K562 (cell line): Measurements from ENCODE around the gene ALDH9A1. TPM values are rescaled to one million over a fixed set of nuclear protein-coding genes. Genes with fewer than 3 reads are reported as not detected.
A peak's percentile ranks its signal among the peaks of the same experiment; 100 is the strongest.

Source experiments
- CREM ChIP-seq: IDR thresholded peaks from 2 replicates; pipeline ENCODE4 v1.6.1; 2014; ENCODE audit warnings: antibody characterized with exemption, low read depth
- FIP1L1 ChIP-seq: fragments of 200-400 bp; formaldehyde crosslinking; IDR thresholded peaks from 2 replicates; pipeline ENCODE4 v1.6.1; 2018; ENCODE audit warnings: mild to moderate bottlenecking, low read depth, low read length; ENCODE audit not compliant: poor library complexity, severe bottlenecking
- FOXJ3 ChIP-seq: sonication (generic); formaldehyde crosslinking; IDR thresholded peaks from 2 replicates; pipeline ENCODE4 v1.4.0; 2020; ENCODE audit warnings: mild to moderate bottlenecking, missing genetic modification reagents
- JUND ChIP-seq, 2 experiments: IDR thresholded peaks; 2 replicates in 1 of 2; 3 replicates in 1 of 2; pipeline ENCODE4 v1.6.1; 2011; ENCODE audit warnings: borderline replicate concordance in 2 of 2, low read depth in 2 of 2, low read length in 2 of 2, improper control_type of control experiment in 1 of 2, missing biosample characterization in 1 of 2, missing genetic modification characterization in 1 of 2, missing genetic modification reagents in 1 of 2
- KAT2B ChIP-seq: IDR thresholded peaks from one replicate; pipeline ENCODE4 v1.6.1; 2012; ENCODE audit warnings: low read depth, mild to moderate bottlenecking, control low read depth, inconsistent platforms, low read length, moderate library complexity
- KLF13 ChIP-seq: fragments of 450-650 bp; IDR thresholded peaks from 2 replicates; pipeline ENCODE4 v1.6.1; 2016; ENCODE audit warnings: missing genetic modification characterization, low read depth, mild to moderate bottlenecking, missing compliant biosample characterization, moderate library complexity, borderline replicate concordance
- MYNN ChIP-seq, 2 experiments: sonication (generic); formaldehyde crosslinking in 1 of 2; IDR thresholded peaks; 2 replicates each; pipeline versions ENCODE4 v1.5.0 to v1.6.1; 2016 to 2020; ENCODE audit warnings: antibody characterized with exemption in 1 of 2, missing genetic modification reagents in 1 of 2
- PHF8 ChIP-seq: fragments of 200-600 bp; sonication (generic); IDR thresholded peaks from 2 replicates; pipeline ENCODE4 v1.6.1; 2012; ENCODE audit warnings: mixed run types, mild to moderate bottlenecking, inconsistent platforms, low read length, moderate library complexity, borderline replicate concordance
- RCOR1 ChIP-seq, 2 experiments: IDR thresholded peaks; 2 replicates each; pipeline ENCODE4 v1.6.1; 2012; ENCODE audit warnings: low read depth in 2 of 2, low read length in 2 of 2, borderline replicate concordance in 1 of 2, improper control_type of control experiment in 1 of 2
- ZNF263 ChIP-seq: sonication (generic); formaldehyde crosslinking; IDR thresholded peaks from 2 replicates; pipeline ENCODE4 v1.8.0; 2022; ENCODE audit warnings: mild to moderate bottlenecking, missing genetic modification reagents, borderline replicate concordance
- polyA plus RNA-seq, 8 experiments: library from polyadenylated mRNA; depleted of rRNA in 4 of 8; stranded (reverse) in 5 of 8; unstranded in 3 of 8; fragments of >200 nt; fragmentation: Nextera tagmentation in 2 of 8; fragmentation: Illumina TruSeq in 1 of 8; extraction: Ambion mirVana in 2 of 8; extraction: Trizol in 1 of 8; gene quantifications; 2 replicates each; pipeline versions ENCODE4 v1.2.1 to v1.2.3, GENCODE V29; 2011 to 2014; ENCODE audit warnings: inconsistent platforms in 1 of 8, missing spikeins in 1 of 8
- total RNA-seq, 7 experiments: library from RNA; depleted of rRNA in 6 of 7; stranded (reverse); fragments of >200 nt in 6 of 7; fragmentation: Illumina TruSeq in 2 of 7; extraction: Trizol in 2 of 7; gene quantifications; 2 replicates each; pipeline versions ENCODE4 v1.2.1 to v1.2.3, GENCODE V29; 2011 to 2021; ENCODE audit warnings: low replicate concordance in 1 of 7
- TF ChIP-seq, protein P1 (sequence below): sonication (generic); formaldehyde crosslinking; IDR thresholded peaks from 2 replicates; pipeline ENCODE4 v1.9.0; 2022; ENCODE audit warnings: mild to moderate bottlenecking, missing genetic modification reagents
- TF ChIP-seq, protein P2 (sequence below): IDR thresholded peaks from 2 replicates; pipeline ENCODE4 v1.6.1; 2014; ENCODE audit warnings: antibody characterized with exemption
- TF ChIP-seq, protein P3 (sequence below): sonication (generic); formaldehyde crosslinking; IDR thresholded peaks from 2 replicates; pipeline ENCODE4 v1.8.0; 2022; ENCODE audit warnings: mild to moderate bottlenecking, missing genetic modification reagents
- TF ChIP-seq, protein P4 (sequence below), 2 experiments: fragments of 450-650 bp in 1 of 2; sonication (generic) in 1 of 2; formaldehyde crosslinking in 1 of 2; IDR thresholded peaks in 1 of 2; conservative IDR thresholded peaks in 1 of 2; 2 replicates each; pipeline versions ENCODE4 v1.6.1 to v1.8.1; 2016 to 2023; ENCODE audit warnings: mild to moderate bottlenecking in 2 of 2, moderate library complexity in 2 of 2, inconsistent platforms in 1 of 2, missing genetic modification reagents in 1 of 2
- TF ChIP-seq, protein P5 (sequence below): fragments of 450-650 bp; conservative IDR thresholded peaks from 2 replicates; pipeline ENCODE4 v1.6.1; 2016; ENCODE audit warnings: missing genetic modification characterization, low read depth, mild to moderate bottlenecking, control low read depth, missing compliant biosample characterization

Gene ALDH9A1
- total and polyA plus RNA-seq, 9 of the 15 experiments (the other 6 are each of a cell fraction or from before 2014, with no cell fraction given): 26.5 to 54.3 (median 39.2) TPM

DNA sequence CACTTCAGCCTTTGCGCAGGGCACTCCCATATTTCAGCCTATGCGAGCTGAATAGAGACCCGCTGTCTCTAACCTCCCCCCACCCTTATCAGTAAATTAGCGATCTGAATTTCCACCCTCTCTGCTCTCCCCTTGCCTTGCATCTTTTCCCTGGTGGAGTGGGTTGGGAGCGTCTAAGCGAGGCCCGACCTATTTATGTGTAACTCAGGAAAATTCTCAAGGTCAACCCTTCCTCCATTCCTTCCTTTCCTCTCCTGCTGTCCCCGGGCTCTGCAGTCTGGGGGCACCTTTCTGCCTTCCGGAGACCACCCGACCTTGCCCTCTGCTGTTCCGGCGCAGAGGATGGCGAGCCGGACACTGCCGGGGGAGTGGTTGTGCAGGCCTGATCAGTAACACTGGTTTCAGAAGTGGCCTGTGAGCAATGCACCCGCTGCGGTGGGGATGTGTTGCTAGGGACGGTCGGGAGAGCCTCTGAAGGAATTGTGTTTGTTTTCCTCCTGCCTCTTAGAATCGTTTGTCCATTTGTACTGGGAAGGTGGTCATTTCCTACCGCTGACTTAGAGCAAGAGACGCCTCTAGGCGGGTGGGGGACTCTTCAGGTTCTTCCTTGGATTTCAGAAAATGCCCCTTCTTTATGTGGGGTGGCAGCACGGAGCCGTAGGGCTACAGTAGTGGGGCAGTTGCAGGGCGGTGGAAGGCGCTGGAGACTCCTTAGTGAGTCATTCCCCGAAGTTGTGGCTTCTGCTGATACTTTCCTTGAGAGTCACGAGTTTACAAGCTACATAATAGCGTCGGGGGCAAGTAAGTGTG, 66.8 kb downstream of the ALDH9A1 start (continued):
- TF ChIP-seq, protein P1, sequence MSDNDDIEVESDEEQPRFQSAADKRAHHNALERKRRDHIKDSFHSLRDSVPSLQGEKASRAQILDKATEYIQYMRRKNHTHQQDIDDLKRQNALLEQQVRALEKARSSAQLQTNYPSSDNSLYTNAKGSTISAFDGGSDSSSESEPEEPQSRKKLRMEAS (CRISPR knock-in tag): no peak
- TF ChIP-seq KLF13 (tag) (no peak), JUND (IDR thresholded peaks at IDR 0.05; ENCODE audit: borderline replicate concordance, low read depth, low read length) (peak; percentile 93), JUND (tag; IDR thresholded peaks at IDR 0.05; ENCODE audit: borderline replicate concordance, low read depth, low read length) (peak; percentile 89; the same call in 2 of the 3 replicates), FOXJ3 (no peak), MYNN (IDR thresholded peaks at IDR 0.05) (peak; percentile 66), MYNN (CRISPR knock-in tag; IDR thresholded peaks at IDR 0.05) (no peak), ZNF263 (CRISPR knock-in tag) (no peak), PHF8 (no peak), KAT2B (no peak), RCOR1 (IDR thresholded peaks at IDR 0.05; ENCODE audit: borderline replicate concordance in 1 of 2, low read depth in 2 of 2, low read length in 2 of 2) (no peak), CREM (peak; percentile 35; the same call in 1 of the 2 replicates), FIP1L1 (no peak)
- TF ChIP-seq, protein P2, sequence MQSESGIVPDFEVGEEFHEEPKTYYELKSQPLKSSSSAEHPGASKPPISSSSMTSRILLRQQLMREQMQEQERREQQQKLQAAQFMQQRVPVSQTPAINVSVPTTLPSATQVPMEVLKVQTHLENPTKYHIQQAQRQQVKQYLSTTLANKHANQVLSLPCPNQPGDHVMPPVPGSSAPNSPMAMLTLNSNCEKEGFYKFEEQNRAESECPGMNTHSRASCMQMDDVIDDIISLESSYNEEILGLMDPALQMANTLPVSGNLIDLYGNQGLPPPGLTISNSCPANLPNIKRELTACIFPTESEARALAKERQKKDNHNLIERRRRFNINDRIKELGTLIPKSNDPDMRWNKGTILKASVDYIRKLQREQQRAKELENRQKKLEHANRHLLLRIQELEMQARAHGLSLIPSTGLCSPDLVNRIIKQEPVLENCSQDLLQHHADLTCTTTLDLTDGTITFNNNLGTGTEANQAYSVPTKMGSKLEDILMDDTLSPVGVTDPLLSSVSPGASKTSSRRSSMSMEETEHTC: peak; percentile 94
- TF ChIP-seq, protein P3, sequence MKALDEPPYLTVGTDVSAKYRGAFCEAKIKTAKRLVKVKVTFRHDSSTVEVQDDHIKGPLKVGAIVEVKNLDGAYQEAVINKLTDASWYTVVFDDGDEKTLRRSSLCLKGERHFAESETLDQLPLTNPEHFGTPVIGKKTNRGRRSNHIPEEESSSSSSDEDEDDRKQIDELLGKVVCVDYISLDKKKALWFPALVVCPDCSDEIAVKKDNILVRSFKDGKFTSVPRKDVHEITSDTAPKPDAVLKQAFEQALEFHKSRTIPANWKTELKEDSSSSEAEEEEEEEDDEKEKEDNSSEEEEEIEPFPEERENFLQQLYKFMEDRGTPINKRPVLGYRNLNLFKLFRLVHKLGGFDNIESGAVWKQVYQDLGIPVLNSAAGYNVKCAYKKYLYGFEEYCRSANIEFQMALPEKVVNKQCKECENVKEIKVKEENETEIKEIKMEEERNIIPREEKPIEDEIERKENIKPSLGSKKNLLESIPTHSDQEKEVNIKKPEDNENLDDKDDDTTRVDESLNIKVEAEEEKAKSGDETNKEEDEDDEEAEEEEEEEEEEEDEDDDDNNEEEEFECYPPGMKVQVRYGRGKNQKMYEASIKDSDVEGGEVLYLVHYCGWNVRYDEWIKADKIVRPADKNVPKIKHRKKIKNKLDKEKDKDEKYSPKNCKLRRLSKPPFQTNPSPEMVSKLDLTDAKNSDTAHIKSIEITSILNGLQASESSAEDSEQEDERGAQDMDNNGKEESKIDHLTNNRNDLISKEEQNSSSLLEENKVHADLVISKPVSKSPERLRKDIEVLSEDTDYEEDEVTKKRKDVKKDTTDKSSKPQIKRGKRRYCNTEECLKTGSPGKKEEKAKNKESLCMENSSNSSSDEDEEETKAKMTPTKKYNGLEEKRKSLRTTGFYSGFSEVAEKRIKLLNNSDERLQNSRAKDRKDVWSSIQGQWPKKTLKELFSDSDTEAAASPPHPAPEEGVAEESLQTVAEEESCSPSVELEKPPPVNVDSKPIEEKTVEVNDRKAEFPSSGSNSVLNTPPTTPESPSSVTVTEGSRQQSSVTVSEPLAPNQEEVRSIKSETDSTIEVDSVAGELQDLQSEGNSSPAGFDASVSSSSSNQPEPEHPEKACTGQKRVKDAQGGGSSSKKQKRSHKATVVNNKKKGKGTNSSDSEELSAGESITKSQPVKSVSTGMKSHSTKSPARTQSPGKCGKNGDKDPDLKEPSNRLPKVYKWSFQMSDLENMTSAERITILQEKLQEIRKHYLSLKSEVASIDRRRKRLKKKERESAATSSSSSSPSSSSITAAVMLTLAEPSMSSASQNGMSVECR (CRISPR knock-in tag): peak; percentile 74; the same call in 1 of the 2 replicates
- TF ChIP-seq, protein P4, sequence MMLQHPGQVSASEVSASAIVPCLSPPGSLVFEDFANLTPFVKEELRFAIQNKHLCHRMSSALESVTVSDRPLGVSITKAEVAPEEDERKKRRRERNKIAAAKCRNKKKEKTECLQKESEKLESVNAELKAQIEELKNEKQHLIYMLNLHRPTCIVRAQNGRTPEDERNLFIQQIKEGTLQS (IDR thresholded peaks at IDR 0.05): peak; percentile 90
- TF ChIP-seq, protein P4 (CRISPR knock-in tag; conservative IDR thresholded peaks at IDR 0.05): peak; percentile 25; the same call in 1 of the 2 replicates
- TF ChIP-seq, protein P5, sequence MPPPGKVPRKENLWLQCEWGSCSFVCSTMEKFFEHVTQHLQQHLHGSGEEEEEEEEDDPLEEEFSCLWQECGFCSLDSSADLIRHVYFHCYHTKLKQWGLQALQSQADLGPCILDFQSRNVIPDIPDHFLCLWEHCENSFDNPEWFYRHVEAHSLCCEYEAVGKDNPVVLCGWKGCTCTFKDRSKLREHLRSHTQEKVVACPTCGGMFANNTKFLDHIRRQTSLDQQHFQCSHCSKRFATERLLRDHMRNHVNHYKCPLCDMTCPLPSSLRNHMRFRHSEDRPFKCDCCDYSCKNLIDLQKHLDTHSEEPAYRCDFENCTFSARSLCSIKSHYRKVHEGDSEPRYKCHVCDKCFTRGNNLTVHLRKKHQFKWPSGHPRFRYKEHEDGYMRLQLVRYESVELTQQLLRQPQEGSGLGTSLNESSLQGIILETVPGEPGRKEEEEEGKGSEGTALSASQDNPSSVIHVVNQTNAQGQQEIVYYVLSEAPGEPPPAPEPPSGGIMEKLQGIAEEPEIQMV (tag): no peak
